Hematopoietic multipotent progenitor cell treated with erythropoietin and hydrocortisone succinate and interleukin-3 and kit ligand, for 15 days (in vitro differentiated cells): ENCODE measurements around the gene SERPINB5.
A peak's percentile ranks its signal among the peaks of the same experiment; 100 is the strongest.
"Not testable (repeated sequence)": the region's sequence is repeated elsewhere in the genome, so short reads cannot be mapped to it uniquely, and the experiment has no call there.

Source experiments
- DNase-seq: peaks from one replicate; pipeline ENCODE4 v3.0.0-alpha.2; 2015; ENCODE audit warnings: low spot score

SERPINB5 gene

GRCh38 chr18:63476668-63477067 is at the start of gene SERPINB5:
SERPINB5 (plus strand) TSS chr18:63476958; CDS start chr18:63484429, 7,471 bp downstream.
- DNase-seq, result no peak

GRCh38 chr18:63427558-63427957 is 49.2 kb upstream of the SERPINB5 start:
- DNase-seq, result peak; percentile 77

DNA sequence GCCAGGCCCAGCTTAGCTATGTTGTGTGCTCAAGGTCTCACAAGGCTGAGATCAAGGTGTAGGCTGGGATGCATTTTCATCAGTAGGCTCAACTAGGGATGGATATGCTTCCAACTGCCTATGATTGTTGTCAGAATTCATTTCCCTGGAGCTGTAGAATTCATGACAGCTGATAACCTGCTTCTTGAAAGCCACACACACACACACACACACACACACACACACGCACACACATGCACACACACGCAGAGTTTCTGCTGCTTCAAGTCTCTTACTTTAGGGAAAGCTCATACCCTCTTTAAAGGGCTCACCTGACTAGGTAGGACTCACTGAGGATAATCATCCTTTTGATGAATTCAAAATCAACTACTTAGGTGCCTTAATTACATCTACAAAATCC is 46.2 kb upstream of the SERPINB5 start:
- DNase-seq, result no peak

DNA sequence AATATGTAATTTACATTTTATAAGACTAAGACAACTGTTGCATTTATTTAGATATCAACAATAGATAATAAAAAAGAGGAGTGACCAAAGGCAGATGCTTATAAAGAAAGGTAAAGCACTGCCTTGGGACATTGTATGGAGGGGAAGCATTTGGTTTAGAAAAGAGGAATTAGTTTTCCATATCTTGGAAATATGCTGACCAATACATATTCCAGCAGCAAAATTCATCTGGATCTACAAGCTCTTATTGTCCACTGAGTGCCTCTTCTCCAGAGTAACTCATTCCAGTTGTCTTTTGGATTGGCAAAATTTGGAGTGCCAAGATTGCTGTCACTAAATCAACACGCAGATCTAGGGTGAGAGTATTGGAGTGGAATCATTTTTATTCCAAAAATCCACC is 45.6 kb upstream of the SERPINB5 start:
- DNase-seq, result no peak

GRCh38 chr18:63433334-63433866 is 43.4 kb upstream of the SERPINB5 start:
- no peak for DNase-seq

GRCh38 chr18:63438181-63438580 is 38.6 kb upstream of the SERPINB5 start:
- no peak for DNase-seq

GRCh38 chr18:63439334-63439733 is 37.4 kb upstream of the SERPINB5 start:
- DNase-seq, result peak; percentile 66

GRCh38 chr18:63440219-63440618 is 36.5 kb upstream of the SERPINB5 start:
- no peak for DNase-seq

DNA sequence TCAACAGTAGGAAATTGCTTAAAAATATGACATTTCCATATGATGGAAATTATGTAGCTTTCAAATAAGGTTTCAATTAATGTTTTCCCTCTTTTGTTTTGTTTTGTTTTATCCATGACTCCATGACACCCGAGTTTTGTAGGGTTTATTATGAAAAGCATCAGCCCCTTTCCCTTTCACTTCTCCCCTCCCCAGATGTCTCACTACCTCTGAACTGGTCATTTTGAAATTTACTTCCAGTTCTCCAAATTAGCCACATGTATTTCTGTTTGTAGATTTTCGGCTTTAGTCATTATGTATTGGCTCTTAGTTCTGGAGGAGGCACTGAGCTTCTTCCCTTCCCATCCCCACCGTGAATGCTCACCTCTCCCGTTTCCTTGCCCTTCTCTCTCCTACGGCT is 35.9 kb upstream of the SERPINB5 start:
- no peak for DNase-seq

GRCh38 chr18:63443829-63444228 is 32.9 kb upstream of the SERPINB5 start:
- DNase-seq, result no peak

DNA sequence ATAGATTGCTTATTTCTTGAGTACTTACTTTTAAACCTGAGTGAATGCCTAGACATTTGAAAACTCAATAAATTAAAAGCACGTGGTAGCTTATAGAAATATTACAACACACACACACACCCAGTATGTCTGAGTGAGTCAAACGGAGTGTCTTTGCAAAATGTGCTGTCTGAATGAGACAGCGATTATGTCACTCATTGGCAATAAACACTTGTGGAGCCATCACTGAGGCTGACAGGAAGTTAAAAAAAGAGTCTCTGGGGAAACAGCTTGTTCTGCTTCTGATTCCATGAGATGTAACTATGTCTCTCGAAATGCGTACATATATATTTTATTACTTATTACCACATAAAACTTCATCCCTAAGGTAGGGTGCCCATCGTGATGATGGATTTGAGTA is 32.2 kb upstream of the SERPINB5 start:
- DNase-seq, result no peak

DNA sequence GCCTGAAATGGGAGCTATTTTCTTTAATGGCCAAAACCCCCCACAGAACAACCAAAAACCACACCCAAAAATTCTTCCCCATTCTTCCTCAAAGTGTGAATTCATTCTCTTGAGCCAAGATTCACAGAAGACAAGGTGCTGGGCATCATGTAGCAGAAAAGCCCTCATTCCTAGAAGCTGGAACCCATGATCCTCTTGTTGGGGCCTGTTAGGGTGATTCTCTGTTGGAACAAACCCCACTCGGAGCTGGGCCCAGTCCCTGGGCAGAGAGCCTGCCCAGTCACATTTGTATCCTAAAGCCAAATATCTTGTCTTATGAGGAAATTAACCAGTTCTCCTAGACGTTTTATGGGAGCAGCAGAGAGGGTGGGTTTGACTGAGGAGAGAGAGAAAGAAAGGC is 31.7 kb upstream of the SERPINB5 start:
- DNase-seq, result no peak

DNA sequence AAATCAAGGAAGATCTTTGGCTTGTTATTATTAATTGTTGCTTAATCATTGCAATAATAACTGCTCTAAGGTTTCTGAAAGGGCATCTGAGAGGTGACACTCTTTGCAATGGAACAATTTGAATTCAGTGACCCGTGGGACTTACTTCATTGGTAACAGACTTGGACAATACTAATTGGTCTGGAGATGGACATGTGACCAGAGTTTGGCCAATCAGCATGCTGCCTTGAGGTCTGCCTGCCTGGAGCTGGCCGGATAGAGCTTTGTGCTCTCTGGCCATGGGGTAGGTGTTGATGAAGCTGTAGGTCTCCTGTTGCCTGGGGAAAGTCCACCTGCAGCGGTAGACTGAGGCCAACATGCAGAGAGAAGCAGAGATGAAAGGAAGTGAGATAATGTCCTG is 30.5 kb upstream of the SERPINB5 start:
- no peak for DNase-seq

GRCh38 chr18:63447066-63447465 is 29.7 kb upstream of the SERPINB5 start:
- no peak for DNase-seq

DNA sequence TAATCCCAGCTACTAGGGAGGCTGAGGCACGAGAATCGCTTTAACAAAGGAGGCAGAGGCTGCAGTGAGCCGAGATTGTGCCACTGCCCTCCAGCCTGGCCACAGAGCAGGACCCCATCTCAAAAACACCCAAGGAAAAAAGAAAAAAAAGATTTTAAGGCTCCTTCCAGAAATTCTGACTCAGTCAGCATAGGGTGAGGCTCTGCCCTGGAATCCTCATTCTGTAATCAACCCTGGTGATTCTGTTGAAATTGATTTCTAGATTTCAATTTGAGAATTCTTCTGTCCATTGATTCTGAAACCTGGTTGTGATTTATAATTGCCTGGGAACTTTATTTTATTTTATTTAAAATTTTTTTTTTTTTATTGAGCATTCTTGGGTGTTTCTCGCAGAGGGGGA is 27.3 kb upstream of the SERPINB5 start:
- DNase-seq, result no peak

- peak; percentile 8 for DNase-seq
Measured at GRCh38 chr18:63451799-63452660, 24.7 kb upstream of the SERPINB5 start.

GRCh38 chr18:63452751-63453150 is 24.0 kb upstream of the SERPINB5 start:
- DNase-seq, result not testable (repeated sequence)

DNA sequence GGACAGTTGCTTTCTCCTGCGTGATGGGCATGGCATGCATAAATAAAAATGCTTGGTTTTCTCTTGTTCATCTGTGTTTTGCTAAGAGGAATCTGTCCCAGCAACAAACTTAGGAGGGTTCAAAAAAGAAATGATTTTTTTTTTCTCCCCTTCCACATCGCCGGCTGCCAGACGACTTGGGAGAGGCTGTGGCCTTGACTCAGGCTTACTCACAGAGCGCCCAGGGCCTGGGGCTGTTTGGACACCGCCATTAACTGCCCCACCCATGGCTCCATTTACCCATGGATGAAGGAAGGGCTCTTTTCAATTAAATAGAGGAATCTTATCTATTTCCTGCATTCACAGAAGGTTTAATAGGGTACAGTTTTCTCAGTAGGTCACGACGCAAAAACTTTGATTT is 22.3 kb upstream of the SERPINB5 start:
- no peak for DNase-seq

GRCh38 chr18:63457977-63458376 is 18.8 kb upstream of the SERPINB5 start:
- DNase-seq, result no peak

DNA sequence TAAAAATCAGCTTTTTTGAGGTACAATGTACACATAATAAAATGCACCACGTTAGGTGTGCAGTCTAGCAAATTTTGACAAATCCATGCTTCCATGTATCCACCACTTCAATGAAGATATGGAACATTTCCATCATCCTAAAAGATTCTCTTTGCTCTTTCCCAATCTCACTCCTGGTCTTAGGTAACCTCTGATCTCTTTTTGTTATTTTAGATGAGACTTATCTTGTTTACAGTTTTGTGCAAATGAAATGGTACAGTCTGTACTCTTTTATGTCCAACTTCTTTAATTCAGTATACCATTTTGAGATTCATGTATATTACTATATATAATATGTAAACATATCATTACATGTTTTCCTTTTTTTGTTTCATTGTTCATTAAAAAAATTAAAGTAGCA is 16.3 kb upstream of the SERPINB5 start:
- no peak for DNase-seq

DNA sequence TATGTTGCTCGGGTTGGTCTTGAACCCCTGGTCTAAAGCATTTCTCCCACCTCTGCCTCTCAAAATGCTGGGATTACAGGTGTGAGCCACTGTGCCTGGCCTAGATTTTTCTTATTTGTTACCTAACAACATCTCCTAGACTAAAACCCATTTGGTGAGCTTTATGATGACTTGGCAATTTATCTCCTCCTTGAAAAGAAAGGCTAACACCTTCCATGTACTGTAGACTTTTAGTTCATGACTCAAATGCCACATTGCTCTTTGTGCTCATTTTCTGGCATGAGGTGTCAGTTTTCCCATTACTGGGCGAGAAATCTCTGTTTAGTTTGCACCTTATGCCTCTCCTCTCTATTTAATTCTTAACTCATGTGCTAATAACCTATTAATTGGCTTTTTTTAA is 12.3 kb upstream of the SERPINB5 start:
- no peak for DNase-seq

DNA sequence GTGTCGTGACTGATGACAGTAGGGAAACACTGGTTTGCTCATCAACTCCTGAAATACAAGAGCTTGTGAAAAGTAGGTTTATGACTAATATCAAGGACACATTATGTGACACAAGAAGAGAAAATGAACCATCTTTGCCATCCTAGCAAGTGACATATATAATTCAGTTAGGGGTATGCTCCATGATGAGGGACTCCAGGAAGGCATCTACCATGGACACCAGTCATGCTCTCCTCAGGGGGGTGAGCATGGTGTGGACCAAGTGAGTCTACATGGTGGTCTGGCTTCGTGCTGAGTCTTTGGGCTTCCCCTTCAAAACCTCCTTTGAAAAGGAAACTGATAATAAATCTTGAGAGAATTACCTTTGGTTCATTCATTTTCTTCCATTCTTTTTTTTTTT is 11.7 kb upstream of the SERPINB5 start:
- no peak for DNase-seq

DNA sequence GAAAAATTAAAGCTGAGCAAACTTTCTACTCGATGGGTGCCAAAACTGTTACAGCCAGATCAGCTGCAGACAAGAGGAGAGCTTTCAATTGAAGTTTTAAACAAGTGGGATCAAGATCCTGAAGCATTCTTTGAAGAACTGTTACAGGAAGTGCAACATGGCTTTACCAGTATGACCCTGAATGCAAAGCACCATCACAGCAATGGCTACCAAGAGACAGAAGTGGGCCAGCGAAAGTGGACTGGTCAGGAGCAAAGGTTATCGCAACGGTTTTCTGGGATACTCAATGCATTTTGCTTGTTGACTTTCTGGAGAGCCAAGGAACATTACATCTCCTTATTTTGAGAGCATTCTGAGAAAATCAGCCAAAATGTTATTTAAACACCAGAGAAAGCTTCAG is 9.1 kb upstream of the SERPINB5 start:
- no peak for DNase-seq

DNA sequence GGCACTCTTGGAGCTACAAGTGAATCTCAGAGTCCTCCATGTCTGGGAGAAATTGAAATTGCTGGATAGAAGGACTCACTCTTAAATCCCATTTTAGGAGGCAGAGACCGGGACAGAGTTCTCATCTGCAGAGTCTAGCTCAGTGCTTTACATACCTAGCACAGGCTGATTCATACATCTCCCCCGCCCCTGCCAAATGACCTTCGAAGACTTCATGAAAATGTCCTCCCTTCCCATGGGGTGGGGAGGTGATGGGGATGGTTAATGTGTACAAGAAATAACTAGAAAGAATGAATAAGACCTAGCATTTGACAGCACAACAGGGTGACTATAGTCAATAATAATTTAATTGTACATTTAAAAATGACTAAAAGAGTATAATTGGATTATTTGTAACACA is 8.2 kb upstream of the SERPINB5 start:
- no peak for DNase-seq
